ENCODE data around the gene SYNE2. TPM values are rescaled to one million over a fixed set of nuclear protein-coding genes. Genes with fewer than 3 reads are reported as not detected.

The SYNE2 gene
- total RNA-seq, 1 experiment from 2014 or later, result 67.4 TPM

- H3K4me1 Mint-ChIP-seq (ENCODE audit: insufficient read depth, unreplicated experiment), result peaks cover 6% of the 10 kb centered on the region
- TF ChIP-seq CTCF (IDR thresholded peaks at IDR 0.05; ENCODE audit: unreplicated experiment), result no peak
- intact Hi-C loops (cut with micrococcal nuclease), result no loop called here
- CTCF ChIA-PET, result interaction anchor here (1.5 kb wide), 1 partner anchor 109 kb away, joined by 3 read pairs; no protein-coding TSS in a partner anchor
- POLR2A ChIA-PET, result no interaction called here
- no peak overlapping the region for H3K27ac Mint-ChIP-seq (ENCODE audit: low read depth, unreplicated experiment)
- no TSS peak for BruUV-seq (replicated peaks)
- H3K27me3 Mint-ChIP-seq (ENCODE audit: insufficient read depth, unreplicated experiment), result no peaks in the 10 kb centered on the region
- H3K9me3 Mint-ChIP-seq (ENCODE audit: unreplicated experiment), result no peaks in the 10 kb centered on the region
- H3K36me3 Mint-ChIP-seq (ENCODE audit: insufficient read depth, unreplicated experiment), result peaks cover 73% of the 10 kb centered on the region
- no peak overlapping the region for H3K4me3 Mint-ChIP-seq (ENCODE audit: unreplicated experiment)
- DNase-seq (ENCODE audit: unreplicated experiment), result peak; percentile 15
Measured at GRCh38 chr14:64193821-64194220, 341.0 kb downstream of the SYNE2 start.

GRCh38 chr14:64194404-64194803 is 341.6 kb downstream of the SYNE2 start:
- H3K4me1 Mint-ChIP-seq (ENCODE audit: insufficient read depth, unreplicated experiment), result peaks cover 6% of the 10 kb centered on the region
- H3K36me3 Mint-ChIP-seq (ENCODE audit: insufficient read depth, unreplicated experiment), result peaks cover 77% of the 10 kb centered on the region
- H3K4me3 Mint-ChIP-seq (ENCODE audit: unreplicated experiment), result no peak overlapping the region
- no peaks in the 10 kb centered on the region for H3K27me3 Mint-ChIP-seq (ENCODE audit: insufficient read depth, unreplicated experiment)
- intact Hi-C loops (cut with micrococcal nuclease), result no loop called here
- no peak overlapping the region for H3K27ac Mint-ChIP-seq (ENCODE audit: low read depth, unreplicated experiment)
- no peak for DNase-seq (ENCODE audit: unreplicated experiment)
- BruUV-seq (replicated peaks), result no TSS peak
- POLR2A ChIA-PET, result no interaction called here
- no peak for TF ChIP-seq CTCF (IDR thresholded peaks at IDR 0.05; ENCODE audit: unreplicated experiment)
- no peaks in the 10 kb centered on the region for H3K9me3 Mint-ChIP-seq (ENCODE audit: unreplicated experiment)
- CTCF ChIA-PET, result interaction anchor here (1.5 kb wide), 1 partner anchor 108 kb away, joined by 3 read pairs; no protein-coding TSS in a partner anchor

DNA sequence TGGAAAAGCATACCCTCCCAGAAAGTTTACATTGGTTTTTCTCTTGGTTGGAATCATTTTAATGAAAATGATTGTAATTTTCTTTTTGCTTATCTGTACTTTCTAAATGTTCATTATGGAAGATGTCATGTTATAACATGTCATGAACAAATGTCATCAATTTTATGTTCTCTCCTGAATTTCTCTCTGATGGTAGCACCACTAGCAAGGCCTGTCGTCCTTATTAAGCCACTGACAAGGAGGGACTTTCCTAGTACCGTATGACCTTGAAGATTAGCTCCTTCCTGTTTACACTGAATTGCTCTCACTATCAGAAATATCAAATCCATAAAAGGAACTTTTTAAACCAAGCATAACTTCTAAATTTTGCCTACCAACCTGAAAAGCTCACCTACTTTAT is 342.4 kb downstream of the SYNE2 start:
- POLR2A ChIA-PET, result no interaction called here

DNA sequence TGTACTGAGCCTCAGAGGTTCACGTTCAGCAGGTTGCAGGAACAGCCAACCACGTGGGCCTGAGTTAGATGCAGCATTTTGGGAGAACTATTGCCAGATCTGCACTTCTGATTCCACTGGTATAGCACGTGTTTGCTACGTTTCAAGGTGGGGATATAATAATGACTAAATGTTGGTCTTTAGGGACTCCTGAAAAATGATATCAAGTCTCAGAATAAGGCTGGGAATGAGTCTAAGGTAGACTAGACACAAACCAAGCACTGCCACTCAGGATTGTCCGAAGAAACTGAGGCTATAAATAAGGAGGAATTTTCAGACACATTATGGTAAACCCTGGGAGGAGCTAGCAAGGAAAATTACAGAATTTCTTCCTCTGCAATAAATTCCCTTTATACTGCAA is 343.3 kb downstream of the SYNE2 start:
- no peak for DNase-seq (ENCODE audit: unreplicated experiment)
- Mint-ChIP-seq H3K4me3 (ENCODE audit: unreplicated experiment) (no peak overlapping the region), H3K9me3 (ENCODE audit: unreplicated experiment) (no peaks in the 10 kb centered on the region), H3K36me3 (ENCODE audit: insufficient read depth, unreplicated experiment) (peaks cover 72% of the 10 kb centered on the region), H3K27me3 (ENCODE audit: insufficient read depth, unreplicated experiment) (no peaks in the 10 kb centered on the region), H3K27ac (ENCODE audit: low read depth, unreplicated experiment) (no peak overlapping the region), H3K4me1 (ENCODE audit: insufficient read depth, unreplicated experiment) (peaks cover 5% of the 10 kb centered on the region)
- BruUV-seq (replicated peaks), result no TSS peak
- TF ChIP-seq CTCF (IDR thresholded peaks at IDR 0.05; ENCODE audit: unreplicated experiment), result no peak
- ChIA-PET CTCF (interaction anchor here (1.4 kb wide), 1 partner anchor 186 kb away, joined by 4 read pairs; no protein-coding TSS in a partner anchor), POLR2A (no interaction called here)
- intact Hi-C loops (cut with micrococcal nuclease), result no loop called here

More for the DNA sequence above, 342.4 kb downstream of the SYNE2 start:
- intact Hi-C loops (cut with micrococcal nuclease), result no loop called here
- Mint-ChIP-seq H3K36me3 (ENCODE audit: insufficient read depth, unreplicated experiment) (peaks cover 75% of the 10 kb centered on the region), H3K9me3 (ENCODE audit: unreplicated experiment) (no peaks in the 10 kb centered on the region), H3K27ac (ENCODE audit: low read depth, unreplicated experiment) (no peak overlapping the region), H3K4me1 (ENCODE audit: insufficient read depth, unreplicated experiment) (peaks cover 6% of the 10 kb centered on the region), H3K4me3 (ENCODE audit: unreplicated experiment) (no peak overlapping the region), H3K27me3 (ENCODE audit: insufficient read depth, unreplicated experiment) (no peaks in the 10 kb centered on the region)
- CTCF ChIA-PET, result no interaction called here
- no peak for DNase-seq (ENCODE audit: unreplicated experiment)
- BruUV-seq (replicated peaks), result no TSS peak
- no peak for TF ChIP-seq CTCF (IDR thresholded peaks at IDR 0.05; ENCODE audit: unreplicated experiment)

Data from MCF 10A (cell line).